Smooth muscle cell (in vitro differentiated cells): ENCODE results near the gene TCF7L1. TPM values are rescaled to one million over a fixed set of nuclear protein-coding genes. Genes with fewer than 3 reads are reported as not detected.
A peak's percentile ranks its signal among the peaks of the same experiment; 100 is the strongest.

Experiments
- DNase-seq: peaks from one replicate; lab custom pipeline; 2025; ENCODE audit not compliant: unreplicated experiment; lab: John Stamatoyannopoulos, UW
- H2AFZ ChIP-seq: fragments of 200-600 bp; sonication (generic); 2 replicates; pipeline ENCODE4 v1.6.0; 2016; ENCODE audit warnings: antibody characterized with exemption, low read depth, mild to moderate bottlenecking
- H3F3A ChIP-seq: fragments of 200-600 bp; sonication (generic); 2 replicates; pipeline ENCODE4 v1.6.0; 2017; ENCODE audit warnings: antibody characterized with exemption, low read depth
- H3K27ac ChIP-seq: fragments of 200-600 bp; sonication (generic); 2 replicates; pipeline ENCODE4 v1.5.1; 2016; ENCODE audit warnings: low read depth, mild to moderate bottlenecking
- H3K27me3 ChIP-seq: fragments of 200-600 bp; sonication (generic); 2 replicates; pipeline ENCODE4 v1.6.1; 2016; ENCODE audit warnings: low read depth, mild to moderate bottlenecking
- H3K36me3 ChIP-seq: fragments of 200-600 bp; sonication (generic); 2 replicates; pipeline ENCODE4 v1.5.1; 2016; ENCODE audit warnings: low read depth
- H3K4me1 ChIP-seq: fragments of 200-600 bp; sonication (generic); 2 replicates; pipeline ENCODE4 v1.5.1; 2016; ENCODE audit warnings: low read depth
- H3K4me2 ChIP-seq: fragments of 200-600 bp; sonication (generic); 2 replicates; pipeline ENCODE4 v1.6.0; 2016; ENCODE audit warnings: mild to moderate bottlenecking
- H3K4me3 ChIP-seq: fragments of 200-600 bp; sonication (generic); 2 replicates; pipeline ENCODE4 v1.5.1; 2016; ENCODE audit warnings: mild to moderate bottlenecking
- H3K79me2 ChIP-seq: fragments of 200-600 bp; sonication (generic); 2 replicates; pipeline ENCODE4 v1.6.0; 2016; ENCODE audit warnings: low read depth, mild to moderate bottlenecking
- H3K9ac ChIP-seq: fragments of 200-600 bp; sonication (generic); 2 replicates; pipeline ENCODE4 v1.6.0; 2016; ENCODE audit warnings: low read depth
- H3K9me3 ChIP-seq: fragments of 200-600 bp; sonication (generic); replicated peaks from 2 replicates; pipeline ENCODE4 v1.5.1; 2016; ENCODE audit warnings: low read depth
- H4K20me1 ChIP-seq: fragments of 200-600 bp; sonication (generic); 2 replicates; pipeline ENCODE4 v1.6.0; 2016; ENCODE audit warnings: low read depth
- WGBS: methylation state at CpG from one replicate; pipeline ENCODE4 v1.1.7; 2016; ENCODE audit warnings: low lambda C conversion rate; 5-methylcytosine and 5-hydroxymethylcytosine counted together
- polyA plus RNA-seq: library from polyadenylated mRNA; unstranded; fragments of >200 nt; fragmentation: Nextera tagmentation; extraction: Ambion mirVana; gene quantifications from 2 replicates; pipeline ENCODE4 v1.2.1, GENCODE V29; 2016
- total RNA-seq: library from RNA; depleted of rRNA; stranded (reverse); fragments of >200 nt; gene quantifications from 2 replicates; pipeline ENCODE4 v1.2.3, GENCODE V29; 2014
- TF ChIP-seq, protein P1 (sequence below): fragments of 200-600 bp; sonication (generic); IDR thresholded peaks from 2 replicates; pipeline ENCODE4 v1.5.1; 2017; ENCODE audit warnings: borderline replicate concordance, mild to moderate bottlenecking, antibody characterized with exemption; ENCODE audit not compliant: insufficient read depth, poor library complexity, severe bottlenecking

TCF7L1 gene
- total and polyA plus RNA-seq, 2 experiments from 2014 or later, result 4.5 to 15.2 TPM

DNA sequence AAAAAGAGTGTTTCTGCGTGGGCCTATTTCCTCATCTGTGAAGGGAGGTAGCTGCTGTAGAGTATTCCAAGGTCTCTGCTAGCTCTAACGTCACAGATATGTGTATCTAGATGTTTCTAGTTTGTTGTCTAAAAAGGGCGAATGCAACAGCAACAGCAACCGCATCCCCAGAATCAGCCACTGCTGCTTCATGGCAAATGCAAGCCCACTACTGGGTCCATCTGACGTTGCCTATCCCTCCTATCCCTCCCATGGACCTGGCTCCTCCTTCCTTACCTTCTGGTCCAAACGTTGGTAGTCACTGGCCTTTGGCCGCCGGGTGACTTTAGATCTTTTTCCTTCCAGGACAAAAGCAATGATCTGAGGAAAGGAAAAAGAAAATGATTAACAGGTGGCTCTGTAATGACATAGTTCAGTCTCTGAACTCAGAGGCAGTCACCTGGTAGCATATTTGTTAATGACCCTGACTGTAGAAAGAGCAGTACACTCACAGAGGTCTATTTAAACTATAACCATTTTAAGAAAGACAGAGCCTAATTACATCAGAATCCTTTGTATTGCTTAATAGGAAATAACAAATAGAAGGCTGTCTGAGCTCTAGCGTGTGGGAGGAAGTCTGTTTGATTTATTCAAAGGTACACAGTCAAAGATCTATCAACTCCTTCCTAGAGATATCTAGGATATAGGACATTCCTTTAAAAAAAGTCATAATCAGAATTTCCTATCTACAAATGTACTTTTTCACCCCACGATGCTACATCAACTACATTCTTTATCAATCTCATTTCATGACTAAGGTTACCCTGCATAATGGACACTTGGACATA, 191.7 kb downstream of the TCF7L1 start:
- DNase-seq, result no peak
- WGBS, result 83% methylated on average over 10 of the region's 10 CpGs
- Histone ChIP-seq H3K9me3 (no peaks in the 10 kb centered on the region), H3K27me3 (no peaks in the 10 kb centered on the region), H3F3A (peaks cover 19% of the 10 kb centered on the region), H3K4me3 (peak overlapping the region; percentile 68), H4K20me1 (peaks cover 68% of the 10 kb centered on the region), H3K79me2 (peaks cover 62% of the 10 kb centered on the region), H2AFZ (no peak overlapping the region), H3K9ac (peak overlapping the region; percentile 23), H3K4me2 (peak overlapping the region; percentile 88), H3K27ac (no peak overlapping the region), H3K36me3 (peaks cover 6% of the 10 kb centered on the region), H3K4me1 (peaks cover 30% of the 10 kb centered on the region)
- TF ChIP-seq, protein P1, sequence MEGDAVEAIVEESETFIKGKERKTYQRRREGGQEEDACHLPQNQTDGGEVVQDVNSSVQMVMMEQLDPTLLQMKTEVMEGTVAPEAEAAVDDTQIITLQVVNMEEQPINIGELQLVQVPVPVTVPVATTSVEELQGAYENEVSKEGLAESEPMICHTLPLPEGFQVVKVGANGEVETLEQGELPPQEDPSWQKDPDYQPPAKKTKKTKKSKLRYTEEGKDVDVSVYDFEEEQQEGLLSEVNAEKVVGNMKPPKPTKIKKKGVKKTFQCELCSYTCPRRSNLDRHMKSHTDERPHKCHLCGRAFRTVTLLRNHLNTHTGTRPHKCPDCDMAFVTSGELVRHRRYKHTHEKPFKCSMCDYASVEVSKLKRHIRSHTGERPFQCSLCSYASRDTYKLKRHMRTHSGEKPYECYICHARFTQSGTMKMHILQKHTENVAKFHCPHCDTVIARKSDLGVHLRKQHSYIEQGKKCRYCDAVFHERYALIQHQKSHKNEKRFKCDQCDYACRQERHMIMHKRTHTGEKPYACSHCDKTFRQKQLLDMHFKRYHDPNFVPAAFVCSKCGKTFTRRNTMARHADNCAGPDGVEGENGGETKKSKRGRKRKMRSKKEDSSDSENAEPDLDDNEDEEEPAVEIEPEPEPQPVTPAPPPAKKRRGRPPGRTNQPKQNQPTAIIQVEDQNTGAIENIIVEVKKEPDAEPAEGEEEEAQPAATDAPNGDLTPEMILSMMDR, result no peak

DNA sequence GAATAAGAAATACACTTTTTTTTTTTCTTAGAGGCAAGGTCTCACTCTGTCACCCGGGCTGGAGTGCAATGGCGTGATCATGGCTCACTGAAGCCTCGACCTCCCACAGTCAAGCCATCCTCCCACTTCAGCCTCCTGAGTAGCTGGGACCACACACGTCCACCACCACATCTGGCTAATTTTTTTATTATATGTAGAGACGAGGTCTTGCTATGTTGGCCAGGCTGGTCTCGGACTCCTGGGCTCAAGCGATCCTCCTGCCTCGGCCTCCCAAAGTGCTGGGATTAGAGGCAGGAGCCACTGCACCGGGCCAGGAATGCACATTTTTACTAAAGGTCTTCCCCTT, 192.2 kb downstream of the TCF7L1 start:
- Histone ChIP-seq H3K4me2 (peak overlapping the region; percentile 88), H3K9ac (peak overlapping the region; percentile 23), H3K9me3 (no peaks in the 10 kb centered on the region), H2AFZ (no peak overlapping the region), H3F3A (peaks cover 13% of the 10 kb centered on the region), H3K27ac (no peak overlapping the region), H3K36me3 (peaks cover 6% of the 10 kb centered on the region), H3K79me2 (peaks cover 58% of the 10 kb centered on the region), H3K27me3 (no peaks in the 10 kb centered on the region), H3K4me1 (peaks cover 30% of the 10 kb centered on the region), H3K4me3 (peak overlapping the region; percentile 68), H4K20me1 (peaks cover 65% of the 10 kb centered on the region)
- no peak for DNase-seq
- WGBS, result 88% methylated on average over 9 of the region's 9 CpGs
- TF ChIP-seq, protein P1, result no peak

DNA sequence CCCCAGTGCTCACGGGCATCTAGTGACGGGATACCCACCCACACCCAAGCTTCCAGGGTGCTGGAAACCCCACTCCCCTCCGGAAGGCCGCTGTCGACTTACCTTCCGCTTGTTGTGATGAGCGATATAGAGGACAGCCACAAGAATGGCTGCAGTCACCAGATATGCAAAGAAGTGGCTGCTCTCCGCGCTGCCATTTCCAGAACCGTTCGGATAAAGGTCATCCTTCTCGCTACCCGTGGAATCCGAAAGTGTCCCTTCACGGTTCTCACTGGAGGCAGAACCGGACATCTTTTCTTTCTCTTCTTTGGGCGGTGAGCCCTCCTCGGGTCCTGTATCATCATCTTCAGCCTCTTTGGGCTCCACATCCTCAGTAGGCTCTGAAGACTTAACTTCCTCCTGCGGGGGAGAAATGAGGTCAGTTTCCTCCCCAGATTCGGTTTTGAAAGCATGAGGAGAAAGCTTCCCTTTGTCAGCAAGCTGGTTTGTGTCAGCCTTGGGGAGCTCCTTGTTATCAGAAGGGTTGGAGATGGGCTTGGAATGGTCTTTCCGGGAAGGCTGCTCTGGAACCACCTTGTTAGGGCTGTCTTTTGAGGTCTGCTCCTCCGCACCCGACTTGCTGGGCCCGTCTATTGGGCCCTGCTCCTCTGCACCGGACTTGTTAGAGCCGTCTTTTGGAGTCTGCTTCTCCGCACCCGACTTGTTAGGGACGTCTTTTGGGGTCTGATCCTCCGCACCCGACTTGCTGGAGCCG, 193.4 kb downstream of the TCF7L1 start:
- Histone ChIP-seq H3K27ac (peak overlapping the region; percentile 94), H3F3A (peaks cover 1% of the 10 kb centered on the region), H3K4me2 (peak overlapping the region; percentile 88), H3K36me3 (no peaks in the 10 kb centered on the region), H3K9me3 (no peaks in the 10 kb centered on the region), H3K79me2 (peaks cover 49% of the 10 kb centered on the region), H3K4me1 (peaks cover 30% of the 10 kb centered on the region), H2AFZ (no peak overlapping the region), H3K4me3 (peak overlapping the region; percentile 68), H3K27me3 (no peaks in the 10 kb centered on the region), H4K20me1 (peaks cover 54% of the 10 kb centered on the region), H3K9ac (peak overlapping the region; percentile 94)
- no peak for DNase-seq
- TF ChIP-seq, protein P1, result no peak
- WGBS, result 46% methylated on average over 32 of the region's 32 CpGs
